ENCODE data around the gene PTPN1.
"Not testable (repeated sequence)": the region's sequence is repeated elsewhere in the genome, so short reads cannot be mapped to it uniquely, and the experiment has no call there.

Gene PTPN1

GRCh38 chr20:50559856-50560638, 49.9 kb downstream of the PTPN1 start:
- no peak for DNase-seq

- no peak for DNase-seq
Observed at GRCh38 chr20:50560867-50561266, 50.7 kb downstream of the PTPN1 start.

- DNase-seq: peak; percentile 60 to 66
Observed at GRCh38 chr20:50561379-50562078, 51.3 kb downstream of the PTPN1 start.

- no peak for DNase-seq
Observed at GRCh38 chr20:50562262-50562701, 52.1 kb downstream of the PTPN1 start.

GRCh38 chr20:50563133-50563944, 53.2 kb downstream of the PTPN1 start:
- no peak for DNase-seq

GRCh38 chr20:50565383-50565782, 55.2 kb downstream of the PTPN1 start:
- no peak for DNase-seq

- no peak for DNase-seq
Observed at GRCh38 chr20:50565871-50566270, 55.7 kb downstream of the PTPN1 start.

- no peak for DNase-seq
Observed at GRCh38 chr20:50567860-50568548, 57.8 kb downstream of the PTPN1 start.

- DNase-seq: no peak
Observed at GRCh38 chr20:50568549-50568942, 58.4 kb downstream of the PTPN1 start.

- not testable (repeated sequence) for DNase-seq
Observed at GRCh38 chr20:50569487-50569863, 59.3 kb downstream of the PTPN1 start.

GRCh38 chr20:50569864-50570836, 60.0 kb downstream of the PTPN1 start:
- DNase-seq: peak in 1 of 2 experiments; percentile 29

- no peak for DNase-seq
Observed at GRCh38 chr20:50571466-50571865, 61.3 kb downstream of the PTPN1 start.

GRCh38 chr20:50572938-50573777, 63.0 kb downstream of the PTPN1 start:
- no peak for DNase-seq

GRCh38 chr20:50574108-50574507, 63.9 kb downstream of the PTPN1 start:
- DNase-seq: no peak

GRCh38 chr20:50574586-50574985, 64.4 kb downstream of the PTPN1 start:
- no peak for DNase-seq

GRCh38 chr20:50575865-50576720, 65.9 kb downstream of the PTPN1 start:
- peak; percentile 66 to 69 for DNase-seq

GRCh38 chr20:50577175-50578018, 67.2 kb downstream of the PTPN1 start:
- DNase-seq: no peak

GRCh38 chr20:50578061-50578777, 68.0 kb downstream of the PTPN1 start:
- no peak for DNase-seq
